ENCODE measurements around the gene GYG1. TPM values are rescaled to one million over a fixed set of nuclear protein-coding genes. Genes with fewer than 3 reads are reported as not detected.

Gene GYG1
- total RNA-seq, 1 donor from 2014 or later, result 41.1 TPM

DNA sequence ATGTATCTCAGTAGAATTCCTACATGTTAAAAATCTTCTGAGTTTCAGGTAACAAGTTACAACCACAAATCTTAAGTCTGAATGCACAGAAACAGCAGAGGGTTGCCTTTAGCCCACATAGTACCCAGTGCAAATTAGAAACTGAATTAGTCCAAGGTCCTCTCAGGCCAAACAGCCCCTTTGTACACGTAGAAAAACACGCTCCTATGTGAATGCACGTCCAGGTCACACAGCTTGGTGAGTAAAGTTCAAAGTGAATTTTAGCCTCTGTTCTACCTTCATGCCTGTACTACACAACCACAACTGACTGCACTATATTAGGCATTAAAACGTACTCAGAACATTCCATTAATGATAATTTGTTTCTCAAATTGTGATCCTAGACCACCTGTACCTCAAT lies 46.3 kb downstream of the GYG1 start:
- Histone ChIP-seq H3K36me3 (ENCODE audit: control insufficient read depth, insufficient read depth, low read length) (no peaks in the 10 kb centered on the region), H3K27me3 (ENCODE audit: control insufficient read depth, insufficient read depth, low read length) (no peaks in the 10 kb centered on the region), H3K4me3 (ENCODE audit: low read depth, low read length) (no peak overlapping the region)
- TF ChIP-seq, protein P1, sequence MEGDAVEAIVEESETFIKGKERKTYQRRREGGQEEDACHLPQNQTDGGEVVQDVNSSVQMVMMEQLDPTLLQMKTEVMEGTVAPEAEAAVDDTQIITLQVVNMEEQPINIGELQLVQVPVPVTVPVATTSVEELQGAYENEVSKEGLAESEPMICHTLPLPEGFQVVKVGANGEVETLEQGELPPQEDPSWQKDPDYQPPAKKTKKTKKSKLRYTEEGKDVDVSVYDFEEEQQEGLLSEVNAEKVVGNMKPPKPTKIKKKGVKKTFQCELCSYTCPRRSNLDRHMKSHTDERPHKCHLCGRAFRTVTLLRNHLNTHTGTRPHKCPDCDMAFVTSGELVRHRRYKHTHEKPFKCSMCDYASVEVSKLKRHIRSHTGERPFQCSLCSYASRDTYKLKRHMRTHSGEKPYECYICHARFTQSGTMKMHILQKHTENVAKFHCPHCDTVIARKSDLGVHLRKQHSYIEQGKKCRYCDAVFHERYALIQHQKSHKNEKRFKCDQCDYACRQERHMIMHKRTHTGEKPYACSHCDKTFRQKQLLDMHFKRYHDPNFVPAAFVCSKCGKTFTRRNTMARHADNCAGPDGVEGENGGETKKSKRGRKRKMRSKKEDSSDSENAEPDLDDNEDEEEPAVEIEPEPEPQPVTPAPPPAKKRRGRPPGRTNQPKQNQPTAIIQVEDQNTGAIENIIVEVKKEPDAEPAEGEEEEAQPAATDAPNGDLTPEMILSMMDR (IDR thresholded peaks at IDR 0.05; ENCODE audit: insufficient read depth, low read length, poor library complexity, severe bottlenecking), result no peak
- no peak for DNase-seq (ENCODE audit: low read depth)

DNA sequence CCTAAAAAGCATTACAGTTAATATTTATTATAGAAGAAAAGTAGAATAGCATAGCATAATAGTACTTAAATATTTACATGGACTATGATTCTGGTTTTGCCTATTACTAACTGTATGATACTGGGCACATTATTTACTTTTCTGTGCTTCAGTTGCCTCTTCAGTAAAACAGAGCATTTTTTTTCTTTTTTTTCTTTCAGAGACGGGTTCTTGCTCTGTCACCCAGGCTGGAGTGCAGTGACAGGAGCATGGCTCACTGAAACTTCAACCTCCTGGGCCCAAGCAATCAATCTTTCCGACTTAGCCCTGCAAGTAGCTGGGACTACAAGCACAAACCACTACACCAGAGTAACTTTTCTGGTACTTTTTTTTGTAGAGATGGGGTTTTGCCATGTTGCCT lies 47.0 kb downstream of the GYG1 start:
- TF ChIP-seq, protein P1 (IDR thresholded peaks at IDR 0.05; ENCODE audit: insufficient read depth, low read length, poor library complexity, severe bottlenecking), result no peak
- Histone ChIP-seq H3K36me3 (ENCODE audit: control insufficient read depth, insufficient read depth, low read length) (no peaks in the 10 kb centered on the region), H3K4me3 (ENCODE audit: low read depth, low read length) (no peak overlapping the region), H3K27me3 (ENCODE audit: control insufficient read depth, insufficient read depth, low read length) (no peaks in the 10 kb centered on the region)
- DNase-seq (ENCODE audit: low read depth), result no peak

DNA sequence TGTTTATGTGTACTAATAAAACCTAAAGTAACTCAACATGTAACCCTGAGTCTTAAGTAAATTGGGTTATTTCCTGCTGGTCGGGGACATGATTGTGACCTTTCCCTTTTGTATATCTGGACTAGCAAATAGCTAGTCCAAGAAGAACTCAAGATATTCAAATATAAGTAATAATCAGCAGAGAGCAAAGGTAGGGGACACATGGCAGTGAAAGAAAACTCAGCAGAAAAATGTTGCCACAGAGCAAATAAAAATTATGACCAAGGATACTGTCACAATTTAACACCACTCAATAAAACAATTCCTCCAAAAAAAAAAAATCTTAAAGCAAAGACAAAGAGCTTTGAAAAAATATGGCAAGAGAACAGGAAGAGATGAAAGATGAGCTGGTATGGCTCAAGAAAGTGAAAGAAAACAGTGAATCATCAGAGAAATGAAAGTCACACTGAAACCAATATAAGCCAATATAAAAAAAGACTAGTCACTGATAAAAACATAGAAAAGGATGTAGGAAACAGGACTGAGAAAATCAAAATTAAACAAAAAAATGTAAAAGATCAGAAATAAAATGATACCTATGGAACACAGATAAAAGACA lies 51.5 kb downstream of the GYG1 start:
- no peaks in the 10 kb centered on the region for H3K27me3 ChIP-seq (ENCODE audit: control insufficient read depth, insufficient read depth, low read length)
- H3K36me3 ChIP-seq (ENCODE audit: control insufficient read depth, insufficient read depth, low read length), result no peaks in the 10 kb centered on the region
- TF ChIP-seq, protein P1 (IDR thresholded peaks at IDR 0.05; ENCODE audit: insufficient read depth, low read length, poor library complexity, severe bottlenecking), result no peak
- no peak overlapping the region for H3K4me3 ChIP-seq (ENCODE audit: low read depth, low read length)
- no peak for DNase-seq (ENCODE audit: low read depth)

GRCh38 chr3:149044339-149045083 lies 53.2 kb downstream of the GYG1 start:
- H3K27me3 ChIP-seq (ENCODE audit: control insufficient read depth, insufficient read depth, low read length), result no peaks in the 10 kb centered on the region
- TF ChIP-seq, protein P1 (IDR thresholded peaks at IDR 0.05; ENCODE audit: insufficient read depth, low read length, poor library complexity, severe bottlenecking), result no peak
- no peak for DNase-seq (ENCODE audit: low read depth)
- H3K36me3 ChIP-seq (ENCODE audit: control insufficient read depth, insufficient read depth, low read length), result no peaks in the 10 kb centered on the region
- H3K4me3 ChIP-seq (ENCODE audit: low read depth, low read length), result no peak overlapping the region

DNA sequence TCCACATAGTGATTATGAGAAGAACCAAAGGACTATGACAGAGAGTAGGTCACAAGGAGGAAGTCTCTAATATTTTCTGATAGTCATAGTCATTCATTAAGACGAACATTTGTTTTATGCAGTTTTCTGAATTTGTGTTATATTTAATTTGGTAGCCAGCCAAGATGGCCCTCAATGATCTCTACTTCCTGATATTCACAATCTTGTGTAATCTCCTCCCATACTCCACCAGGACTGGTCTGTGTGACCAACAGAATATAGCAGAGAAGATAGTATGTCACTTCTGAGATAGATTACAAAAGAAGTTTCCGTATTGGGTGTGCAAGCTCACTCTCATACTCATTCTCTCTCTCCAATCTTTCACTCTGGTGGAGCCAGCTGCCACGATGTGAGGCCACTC lies 64.2 kb downstream of the GYG1 start:
- no peak overlapping the region for H3K4me3 ChIP-seq (ENCODE audit: low read depth, low read length)
- H3K27me3 ChIP-seq (ENCODE audit: control insufficient read depth, insufficient read depth, low read length), result no peaks in the 10 kb centered on the region
- no peak for DNase-seq (ENCODE audit: low read depth)
- peaks cover 2% of the 10 kb centered on the region for H3K36me3 ChIP-seq (ENCODE audit: control insufficient read depth, insufficient read depth, low read length)
- TF ChIP-seq, protein P1 (IDR thresholded peaks at IDR 0.05; ENCODE audit: insufficient read depth, low read length, poor library complexity, severe bottlenecking), result no peak
